Muscle of back (tissue), 11 donors: ENCODE measurements around the gene STEAP1B. TPM values are rescaled to one million over a fixed set of nuclear protein-coding genes. Genes with fewer than 3 reads are reported as not detected.
"Not testable (repeated sequence)": the region's sequence is repeated elsewhere in the genome, so short reads cannot be mapped to it uniquely, and the experiment has no call there.

ENCODE experiments used
- DNase-seq, 3 donors: peaks; one replicate each; pipeline versions ENCODE4 v3.0.0 to v3.0.0-alpha.2; 2013
- polyA plus RNA-seq, 10 donors: library from polyadenylated mRNA; unstranded; fragments of 120-200 nt; gene quantifications; one replicate each; pipeline ENCODE4 v1.2.1, GENCODE V29; 2013; ENCODE audit not compliant: insufficient read length in 10 of 10

The STEAP1B gene
- polyA plus RNA-seq, 10 donors, result 1.3 to 4.4 (median 2.3) TPM

DNA sequence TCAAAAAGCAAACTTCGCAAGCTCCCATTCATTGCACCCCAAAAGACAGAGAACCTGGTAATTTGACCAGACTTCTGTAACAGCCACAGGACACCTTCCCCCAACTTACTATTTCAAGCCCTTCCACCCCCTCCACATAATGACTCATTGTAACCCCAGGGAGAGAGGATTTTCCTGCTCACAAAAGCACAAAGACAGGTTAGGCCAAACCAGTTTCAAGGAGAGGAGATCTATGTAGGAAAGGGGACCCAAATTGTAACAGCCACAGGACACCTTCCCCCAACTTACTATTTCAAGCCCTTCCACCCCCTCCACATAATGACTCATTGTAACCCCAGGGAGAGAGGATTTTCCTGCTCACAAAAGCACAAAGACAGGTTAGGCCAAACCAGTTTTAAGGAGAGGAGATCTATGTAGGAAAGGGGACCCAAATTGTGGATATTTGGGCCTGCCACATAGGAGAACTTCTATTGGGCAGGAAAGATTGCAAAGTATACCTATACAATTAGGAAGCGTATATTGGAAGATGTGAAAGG is 66.8 kb downstream of the STEAP1B start:
- DNase-seq, result not testable (repeated sequence)

DNA sequence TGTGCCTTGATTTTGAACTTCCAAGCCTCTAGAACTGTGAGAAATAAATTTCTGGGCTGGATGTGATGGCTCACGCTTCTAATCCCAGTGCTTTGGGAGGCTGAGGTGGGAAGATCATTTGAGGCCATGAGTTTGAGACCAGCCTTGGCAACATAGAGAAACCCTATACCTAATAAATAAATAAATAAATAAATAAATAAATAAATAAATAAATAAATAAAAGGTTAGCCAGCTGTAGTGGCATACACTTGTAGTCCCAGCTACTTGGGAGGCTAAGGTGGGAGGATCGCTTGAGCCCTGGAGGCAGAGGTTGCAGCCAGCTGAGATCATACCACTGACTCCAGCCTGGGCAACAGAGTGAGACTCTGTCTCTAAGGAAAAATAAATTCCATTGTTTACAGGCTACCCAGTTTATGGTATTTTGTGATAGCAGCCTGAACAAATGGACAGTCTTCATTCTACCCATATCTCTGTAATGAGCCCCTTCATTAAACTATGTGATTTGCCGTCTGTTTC is 67.7 kb downstream of the STEAP1B start:
- no peak for DNase-seq

DNA sequence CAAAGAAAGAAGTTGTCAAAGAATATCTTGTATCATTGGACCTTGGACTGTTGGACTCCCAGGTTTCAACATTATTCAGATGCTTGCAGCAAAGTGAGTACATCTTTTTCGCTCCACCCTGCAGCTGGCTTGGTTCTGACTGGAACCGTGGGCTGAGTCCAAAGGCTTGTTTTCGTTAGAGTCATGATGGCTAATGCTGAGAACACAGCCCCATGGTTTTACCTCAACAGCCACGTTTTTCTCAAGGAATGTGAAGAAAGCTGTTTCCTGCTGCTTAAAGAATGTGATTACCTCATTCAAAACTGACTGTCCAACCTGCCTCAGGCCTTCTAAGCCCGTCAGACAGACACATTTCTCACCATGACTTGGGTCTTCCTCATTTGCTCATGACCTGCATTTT is 69.5 kb downstream of the STEAP1B start:
- DNase-seq, result no peak

DNA sequence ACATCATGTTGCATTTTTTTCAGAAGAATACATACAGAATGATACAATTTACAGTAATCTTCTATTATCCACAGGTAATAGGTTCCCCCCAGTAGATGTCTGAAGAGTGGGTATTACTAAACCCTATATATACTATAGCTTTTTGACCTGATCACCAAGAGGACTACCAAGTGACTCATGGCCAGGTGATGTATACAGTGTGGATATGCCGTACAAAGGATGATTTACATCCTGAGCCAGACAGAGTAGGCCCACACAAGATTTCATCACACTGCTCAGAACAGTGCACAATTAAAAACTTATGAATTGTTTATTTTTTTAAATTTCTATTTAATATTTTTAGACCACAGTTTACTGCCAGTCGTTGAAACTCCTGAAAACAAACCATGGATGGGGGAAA is 70.6 kb downstream of the STEAP1B start:
- DNase-seq, result no peak

DNA sequence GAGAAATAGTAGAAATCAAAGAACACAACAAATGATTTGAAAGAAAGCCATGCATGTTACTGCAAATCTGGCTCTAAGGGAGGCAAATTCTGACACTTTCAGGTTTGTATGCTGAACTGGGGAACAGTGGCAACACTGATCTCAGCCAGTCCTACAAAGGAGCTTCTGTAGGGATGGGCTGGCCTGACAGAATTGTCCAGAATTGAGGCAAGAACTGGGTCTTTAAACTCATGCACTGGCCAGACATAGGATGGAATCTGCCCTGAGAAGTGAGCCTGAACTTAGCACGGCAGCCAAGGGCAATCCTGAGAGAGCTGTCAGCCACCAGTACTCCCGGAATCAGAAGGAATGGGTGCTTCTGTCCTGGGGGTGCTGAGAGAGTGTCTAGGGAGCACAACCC is 72.1 kb downstream of the STEAP1B start:
- DNase-seq, result no peak

DNA sequence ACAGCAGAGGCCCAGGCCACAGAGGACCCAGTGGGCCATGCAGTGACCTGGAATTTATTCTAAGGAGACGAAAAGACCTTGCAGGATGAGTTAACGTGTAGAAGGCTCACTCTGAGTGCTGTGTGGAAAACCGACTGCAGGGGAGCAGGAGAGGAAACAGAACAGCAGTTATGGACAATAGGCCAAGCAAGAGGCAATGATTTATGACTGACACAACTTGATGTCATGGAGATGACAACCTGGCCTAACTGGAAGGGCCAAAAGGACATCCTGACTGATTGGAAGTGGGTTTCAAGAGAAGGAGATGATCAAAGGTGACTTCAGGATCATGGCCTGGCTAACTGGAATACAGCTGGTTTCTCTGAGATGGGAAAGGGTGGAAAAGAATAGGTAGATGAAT is 72.9 kb downstream of the STEAP1B start:
- DNase-seq, result no peak

DNA sequence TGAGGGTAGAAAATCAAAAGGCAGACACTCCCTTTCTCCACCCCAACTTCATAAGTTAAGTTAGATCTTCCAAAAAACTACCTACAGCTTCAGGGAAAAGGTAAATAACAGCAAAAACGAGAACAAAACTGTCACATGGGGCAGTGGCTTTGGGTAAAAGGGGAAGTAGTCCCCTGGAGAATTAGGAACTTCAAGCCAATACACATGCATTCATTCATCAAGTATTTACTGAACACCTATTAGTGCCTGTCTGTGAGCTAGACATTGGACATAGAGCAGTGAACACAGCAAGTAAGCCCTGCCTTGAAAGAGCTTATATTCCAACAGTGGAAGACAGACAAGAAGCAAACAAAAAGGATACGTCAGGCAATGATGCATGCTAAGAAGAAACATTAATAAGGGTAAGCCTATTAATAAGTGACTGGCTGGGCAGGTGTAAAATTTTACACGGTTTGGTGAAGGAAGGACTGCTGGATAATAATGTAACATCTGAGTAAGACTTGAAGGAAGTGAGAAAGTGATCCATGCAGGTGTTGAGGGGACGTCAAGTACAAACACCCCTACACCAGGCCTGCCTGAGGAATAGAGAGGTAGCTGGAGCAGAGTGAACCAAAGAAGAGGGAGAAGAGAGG is 73.4 kb downstream of the STEAP1B start:
- DNase-seq, result no peak

DNA sequence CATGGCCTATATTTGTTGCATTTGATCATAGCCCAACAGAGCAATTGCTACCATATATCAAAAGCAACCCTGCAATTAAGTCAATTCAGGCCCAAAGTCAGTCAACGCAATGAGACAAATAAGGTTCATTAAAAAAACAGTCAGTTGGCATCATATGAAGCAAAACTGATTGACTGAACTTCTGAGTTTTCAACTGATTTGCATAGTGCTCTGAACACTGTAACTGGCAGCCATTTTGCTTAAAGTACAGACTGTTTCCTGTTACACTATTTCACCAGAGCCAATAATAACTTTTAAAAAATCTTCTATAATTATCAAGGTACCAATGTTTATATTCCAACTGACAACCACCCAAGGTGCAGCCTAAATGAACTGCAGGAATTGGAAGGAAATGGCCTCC is 74.6 kb downstream of the STEAP1B start:
- DNase-seq, result no peak

DNA sequence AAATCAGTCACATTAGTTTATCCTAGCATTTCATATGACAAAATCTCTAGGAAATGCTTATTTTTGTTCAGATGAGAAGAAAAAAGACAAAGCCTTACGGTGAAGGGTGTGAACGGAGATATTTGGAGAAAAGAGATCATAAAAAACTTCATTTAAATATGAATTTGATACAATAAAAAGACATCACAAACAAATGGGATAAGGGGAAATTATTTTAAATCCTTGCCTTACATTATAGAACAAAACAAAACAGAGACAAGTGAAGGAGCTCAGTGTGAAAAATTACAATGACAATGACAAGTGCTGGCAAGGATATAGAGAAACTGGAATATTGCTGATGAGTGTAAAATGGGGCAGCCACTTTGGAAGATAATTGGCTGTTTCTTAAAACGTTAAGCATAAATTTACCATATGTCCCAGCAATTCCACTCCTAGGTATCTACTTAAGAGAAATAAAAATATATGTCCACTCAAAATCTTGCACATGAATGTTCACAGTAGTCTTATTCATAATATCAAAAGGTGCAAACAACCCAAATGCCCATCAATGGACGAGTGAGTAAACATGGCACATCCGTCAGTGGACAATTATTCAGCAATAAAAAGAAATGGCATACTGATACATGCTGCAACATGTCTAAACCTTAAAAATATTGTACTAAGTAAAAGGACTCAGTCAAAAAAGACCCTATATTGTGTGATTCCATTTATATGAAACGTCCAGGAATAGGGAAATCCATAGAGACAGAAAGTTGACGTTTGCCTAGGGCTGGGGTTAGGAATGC is 77.0 kb downstream of the STEAP1B start:
- no peak for DNase-seq

DNA sequence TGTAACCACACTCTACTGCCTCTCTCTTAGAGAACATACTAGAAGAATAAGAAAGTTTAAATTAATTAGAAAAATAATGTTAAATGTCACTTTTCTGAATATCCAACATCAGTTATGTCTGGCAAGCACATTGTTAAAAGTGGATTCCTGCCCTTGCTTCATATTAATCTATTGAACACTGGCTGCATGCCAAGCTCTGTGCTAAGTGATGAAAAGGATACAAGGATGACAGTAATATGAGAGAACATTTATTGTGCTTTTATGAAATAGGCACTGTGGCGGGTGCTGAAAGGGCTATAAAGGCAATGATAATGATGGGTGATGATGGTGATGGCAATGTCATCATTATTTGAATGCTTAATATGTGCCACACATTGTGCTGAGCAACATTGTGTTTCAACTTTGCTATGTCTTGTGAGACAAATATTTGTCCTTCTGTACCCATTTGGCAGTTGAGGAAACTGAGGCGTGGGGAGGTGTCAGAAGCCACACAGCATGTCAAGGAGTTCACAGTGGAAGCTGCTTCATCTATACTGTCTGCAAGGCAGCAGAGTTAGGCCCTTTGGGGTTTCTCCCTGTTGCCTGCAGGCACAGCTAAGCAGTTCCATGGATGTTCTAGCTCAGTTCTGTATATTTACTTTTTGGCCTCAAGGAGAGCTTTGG is 78.9 kb downstream of the STEAP1B start:
- DNase-seq, result no peak

DNA sequence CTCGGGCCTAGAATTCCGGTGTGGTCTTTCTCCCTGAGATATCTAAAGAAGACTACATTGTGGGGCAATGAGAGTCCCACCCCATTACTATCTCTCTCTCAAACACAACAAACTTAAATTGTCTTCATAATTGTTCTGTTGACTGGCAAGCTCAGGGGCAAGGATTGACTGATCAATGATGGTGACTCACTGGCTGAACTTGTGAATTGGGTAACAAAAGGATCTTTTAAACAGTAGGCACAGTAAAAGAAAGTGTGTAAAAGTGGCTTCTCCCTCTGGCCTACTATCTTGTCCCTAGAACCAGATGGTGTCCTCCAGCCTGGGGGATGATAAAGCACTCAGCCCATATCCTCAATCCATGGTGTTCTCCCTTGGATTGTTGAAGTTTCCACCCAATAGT is 80.0 kb downstream of the STEAP1B start:
- no peak for DNase-seq

DNA sequence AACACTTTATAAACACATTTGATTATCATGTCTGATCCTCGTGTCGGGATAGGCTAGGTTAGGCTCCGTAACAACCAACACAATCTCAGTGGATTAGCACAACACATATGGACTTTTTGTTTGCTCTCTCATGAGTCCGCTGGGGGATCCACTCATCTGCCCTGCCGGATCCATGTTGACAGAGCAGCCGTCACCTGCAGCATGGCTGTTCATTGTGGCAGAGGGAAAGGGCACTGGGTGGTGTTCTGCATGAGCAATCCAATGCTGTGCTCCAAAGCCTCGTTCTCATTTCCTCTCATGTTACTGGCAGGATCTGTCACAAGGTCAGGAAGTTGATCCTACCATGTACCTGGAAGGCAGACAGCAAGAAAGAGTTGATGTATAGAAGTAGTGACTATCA is 80.5 kb downstream of the STEAP1B start:
- no peak for DNase-seq

DNA sequence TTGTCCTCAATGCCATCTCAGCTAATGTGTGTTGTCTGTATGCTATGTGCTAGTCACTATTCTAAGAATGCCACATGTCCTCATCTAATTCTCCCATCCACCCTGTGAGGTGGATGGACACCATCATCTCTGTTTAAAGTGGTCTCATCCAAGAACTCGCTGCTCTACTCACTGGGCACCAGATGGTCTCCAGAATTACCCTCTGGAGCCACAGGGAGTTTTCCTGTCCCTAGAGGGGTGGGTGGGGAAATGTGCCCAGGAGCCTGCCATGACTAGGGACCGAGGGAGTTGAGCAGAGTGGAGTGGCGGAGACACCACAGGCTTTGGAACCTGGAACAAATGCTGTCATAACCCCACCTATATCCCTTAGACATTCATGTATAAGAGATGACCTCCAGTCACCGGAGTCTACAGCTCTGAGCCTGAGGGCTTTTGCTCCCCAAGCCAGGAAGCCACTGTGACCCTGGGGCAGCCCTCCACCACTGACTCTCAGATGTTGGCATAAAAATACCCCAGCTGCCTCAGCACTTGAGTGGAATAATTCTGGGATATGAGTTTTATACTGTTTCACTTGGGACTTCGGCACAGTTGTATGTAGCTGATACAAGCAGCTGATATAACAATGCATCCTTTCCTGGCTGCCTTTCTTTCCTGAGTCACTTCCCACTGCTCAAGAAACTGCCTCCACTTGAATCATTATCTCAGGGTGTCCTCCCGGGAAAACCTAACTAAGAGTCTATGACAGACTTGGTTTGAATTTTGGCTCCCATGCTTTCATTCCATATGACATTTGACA is 81.5 kb downstream of the STEAP1B start:
- DNase-seq, result no peak

DNA sequence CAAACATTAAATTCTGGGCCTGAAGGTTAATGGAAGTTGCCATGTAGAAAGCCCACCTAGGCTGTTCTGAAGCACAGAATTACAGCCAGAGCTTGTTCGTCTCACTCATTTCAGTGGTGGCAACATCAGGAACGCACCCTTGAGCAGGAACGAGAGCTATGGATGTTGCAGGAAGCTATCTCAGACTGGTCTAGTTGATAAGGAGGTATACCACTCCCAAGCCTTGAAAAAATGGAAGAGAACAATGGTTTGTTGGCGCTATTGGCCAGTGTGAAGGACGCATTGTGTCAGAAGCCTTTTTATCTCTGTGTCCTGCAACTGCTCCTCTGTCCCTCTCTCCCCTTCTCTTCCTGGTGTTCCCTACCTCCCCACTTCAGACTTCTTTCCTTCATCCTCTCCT is 82.1 kb downstream of the STEAP1B start:
- DNase-seq, result no peak

DNA sequence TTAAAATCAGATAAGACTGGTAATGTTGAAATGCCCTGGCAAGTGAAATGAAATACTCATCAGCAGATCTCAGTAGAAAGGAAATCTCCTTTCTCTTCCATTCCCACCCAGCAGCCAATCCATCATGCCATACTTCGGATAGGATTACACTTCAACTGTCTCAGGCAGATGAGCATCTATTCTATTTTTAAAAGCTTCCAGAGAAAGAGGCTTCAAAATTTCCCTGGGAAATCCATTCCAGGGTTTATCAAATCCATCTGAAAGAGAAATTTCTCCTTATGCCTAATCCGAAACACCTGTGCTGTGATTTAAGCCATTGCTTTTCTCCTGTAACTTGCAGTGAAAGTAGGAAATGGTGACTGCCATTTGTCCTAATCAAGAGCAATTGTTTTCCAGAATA is 82.6 kb downstream of the STEAP1B start:
- peak in 2 of 3 donors; percentile 12 to 15 for DNase-seq

DNA sequence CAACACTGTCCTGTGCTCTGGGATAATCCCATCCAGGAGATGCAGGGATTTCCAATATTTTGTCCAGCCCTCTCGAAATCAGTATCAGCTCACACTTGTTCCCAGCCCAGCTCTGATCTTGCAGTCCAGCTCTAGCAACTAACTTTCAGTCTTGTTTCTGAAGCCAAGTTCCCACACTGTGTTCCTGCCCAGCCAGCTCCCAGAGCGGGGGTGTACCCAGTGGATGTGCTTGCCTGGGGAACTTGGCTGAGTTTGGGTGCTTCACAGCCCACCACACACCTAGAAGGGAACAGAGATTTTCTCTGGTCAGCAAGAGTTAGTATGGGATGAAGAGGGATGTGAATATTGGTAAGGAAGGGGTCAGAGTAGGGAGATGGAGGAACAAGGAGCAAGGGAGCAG is 85.6 kb downstream of the STEAP1B start:
- no peak for DNase-seq

DNA sequence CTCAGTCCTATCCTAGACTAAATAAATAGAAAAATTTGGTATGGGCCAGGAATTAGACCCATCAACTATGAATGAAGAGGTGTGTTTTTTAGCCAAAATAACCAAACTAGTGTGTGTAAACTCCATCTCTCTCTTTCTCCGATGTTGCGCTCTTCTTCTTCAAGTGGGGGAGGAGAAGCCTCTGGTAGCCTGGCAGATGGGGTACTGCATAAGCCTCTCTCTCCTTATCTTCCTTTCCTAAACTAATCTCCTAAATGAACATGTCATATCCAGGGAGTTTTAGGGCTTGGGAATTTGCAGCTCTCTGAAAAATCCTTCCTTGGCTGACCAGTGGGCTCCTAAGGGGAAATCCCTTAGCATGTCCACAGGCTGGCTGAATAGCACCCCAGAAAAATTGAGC is 86.8 kb downstream of the STEAP1B start:
- no peak for DNase-seq

DNA sequence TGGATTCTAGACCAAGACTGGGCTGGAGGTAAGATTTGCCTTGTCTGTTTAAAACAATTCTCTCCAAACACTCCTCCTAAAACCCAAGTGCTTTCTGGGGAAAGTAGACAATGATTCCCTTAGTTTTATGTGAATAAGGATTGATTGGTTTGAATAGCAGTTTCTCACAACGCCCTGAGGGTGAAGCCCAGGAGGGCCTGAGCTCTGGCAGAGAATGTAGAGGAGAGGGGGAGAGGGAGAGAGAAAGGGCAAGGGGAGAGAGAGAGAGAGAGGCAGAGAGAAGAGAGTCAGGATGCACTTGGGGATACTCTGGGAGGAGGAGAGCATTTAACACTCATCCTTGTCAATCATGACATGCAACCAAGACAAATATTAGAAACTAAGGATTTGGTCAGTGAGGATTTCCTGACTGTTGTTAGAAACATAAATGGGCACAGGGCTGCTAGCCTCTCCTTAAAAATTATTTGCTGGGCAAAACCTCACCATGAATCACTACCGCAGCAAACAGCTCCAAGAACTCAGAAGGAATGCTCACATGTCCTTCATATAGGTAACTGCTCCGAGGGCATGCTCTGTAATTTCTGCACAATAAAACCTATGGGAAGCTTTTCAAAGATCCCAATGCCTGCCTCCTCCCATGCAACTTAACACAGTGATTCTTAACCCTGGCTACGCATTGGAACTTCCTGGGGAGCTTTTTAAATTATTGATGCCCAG is 87.9 kb downstream of the STEAP1B start:
- no peak for DNase-seq

DNA sequence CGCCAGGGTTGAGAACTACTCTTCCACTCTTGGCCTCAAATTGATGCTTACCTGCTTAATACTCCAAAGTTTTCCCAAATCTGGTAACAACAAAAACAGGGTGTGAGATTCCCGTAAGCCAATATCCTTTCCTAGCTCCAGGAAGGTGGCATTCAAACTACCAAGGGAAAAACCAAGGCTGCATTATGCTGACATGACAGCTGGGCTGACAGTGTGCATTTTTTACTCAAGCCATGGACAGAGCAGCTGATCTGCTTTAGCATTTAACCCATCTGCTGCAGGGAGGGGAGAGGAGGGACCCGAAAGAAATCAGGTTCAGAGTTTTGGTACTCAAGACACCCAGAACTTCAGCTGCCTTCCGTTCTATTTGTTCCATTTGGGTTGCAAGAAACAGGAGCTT is 93.3 kb downstream of the STEAP1B start:
- DNase-seq, result no peak

DNA sequence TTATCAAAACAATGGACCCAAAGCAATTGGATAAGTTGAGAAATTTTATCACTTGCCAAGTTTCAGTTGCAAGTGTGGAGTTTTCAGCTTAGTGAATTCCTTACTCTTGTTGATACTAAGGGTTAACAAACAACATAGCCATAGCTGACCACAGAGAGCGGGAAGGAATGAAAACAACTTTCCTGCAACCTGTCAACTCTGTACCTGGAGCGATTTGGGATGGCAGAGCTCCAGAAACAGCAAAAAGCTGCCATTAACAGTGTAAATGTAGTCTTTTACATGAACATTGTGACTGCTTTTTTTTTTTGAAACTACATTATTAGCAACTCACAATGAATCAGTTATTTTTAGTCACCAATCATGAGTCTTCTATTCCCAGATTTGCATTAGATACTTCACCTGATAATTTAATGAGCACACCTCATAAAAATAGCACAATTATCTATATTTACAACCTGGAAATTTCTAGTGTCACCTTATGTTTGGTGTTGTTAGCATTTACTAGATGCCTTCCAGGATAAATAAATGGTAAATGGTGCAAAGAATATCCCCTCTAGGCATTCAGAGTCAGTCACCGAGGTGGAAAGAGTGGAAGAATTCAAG is 95.5 kb downstream of the STEAP1B start:
- no peak for DNase-seq

DNA sequence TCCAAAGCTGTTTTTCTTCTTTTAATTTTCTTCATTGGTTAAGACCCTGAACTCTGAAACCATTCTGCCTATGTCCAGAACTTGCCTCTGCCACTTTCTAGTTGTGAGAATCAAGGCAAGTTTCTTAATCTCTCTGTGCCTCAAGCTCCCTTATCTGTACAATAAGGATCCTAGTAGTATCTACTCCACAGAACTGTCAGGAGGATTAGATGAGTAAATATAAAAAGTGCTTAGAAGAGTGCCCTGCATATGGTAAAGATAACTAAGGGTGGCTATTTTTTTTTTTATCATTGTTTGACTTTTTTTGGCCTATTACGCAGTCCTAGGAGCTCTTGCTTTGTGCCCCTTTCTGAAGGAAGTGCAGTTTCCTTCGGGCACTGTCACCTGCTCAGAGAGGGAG is 96.6 kb downstream of the STEAP1B start:
- DNase-seq, result no peak
